Hepatocyte (in vitro differentiated cells): ENCODE data around the gene OBSCN.

ENCODE experiments used
- CTCF ChIP-seq: fragments of 200-600 bp; sonication (generic); IDR thresholded peaks from 2 replicates; pipeline ENCODE4 v1.5.1; 2016; ENCODE audit warnings: antibody characterized with exemption, mild to moderate bottlenecking; ENCODE audit not compliant: poor library complexity
- EZH2 ChIP-seq: fragments of 200-600 bp; sonication (generic); IDR thresholded peaks from 2 replicates; pipeline ENCODE4 v1.6.1; 2016; ENCODE audit warnings: antibody characterized with exemption, mild to moderate bottlenecking, borderline replicate concordance

GRCh38 chr1:228243093-228243492, 35.2 kb downstream of the OBSCN start:
- TF ChIP-seq CTCF (no peak), EZH2 (no peak)
